GM12878 (cell line): Measurements from ENCODE around the gene SUPT6H. TPM values are rescaled to one million over a fixed set of nuclear protein-coding genes. Genes with fewer than 3 reads are reported as not detected.

Experiments used
- ATAC-seq: fragments of 200-7000 bp; cut with Tn5 transposase; 3 replicates; pipeline ENCODE4 v1.9.1; 2020; ENCODE audit warnings: mild to moderate bottlenecking, moderate library complexity
- BruUV-seq: library from RNA; stranded (reverse); fragments of 400-500 nt; replicated peaks from 2 replicates; lab custom pipeline; 2021; lab: Mats Ljungman, UMichigan
- CTCF ChIA-PET: fragments of 300-600 bp; sonication (Branson Sonifier 250); formaldehyde crosslinking; extraction: SDS; loops from one replicate; lab custom pipeline; 2021; ENCODE audit warnings: inconsistent platforms; lab: Yijun Ruan, JAX
- POLR2A ChIA-PET: fragments of 350-600 bp; formaldehyde crosslinking; extraction: SDS; loops from one replicate; lab custom pipeline; 2021; ENCODE audit warnings: inconsistent platforms; lab: Charles Lee
- RAD21 ChIA-PET: fragments of 300-600 bp; sonication (Branson Sonifier 250); formaldehyde crosslinking; loops from one replicate; lab custom pipeline; 2023; ENCODE audit warnings: antibody characterized with exemption; ENCODE audit not compliant: unreplicated experiment; lab: Charles Lee
- SMC1A ChIA-PET: fragments of 300-600 bp; sonication (Branson Sonifier 250); formaldehyde crosslinking; loops from one replicate; lab custom pipeline; 2023; ENCODE audit not compliant: unreplicated experiment, uncharacterized antibody; lab: Charles Lee
- DNase-seq: peaks from one replicate; pipeline ENCODE4 v3.0.0-alpha.2; 2011; ENCODE audit warnings: low read depth, low spot score
- FAIRE-seq: peaks from 3 replicates; lab custom pipeline; 2011; peaks lifted over from hg19 to GRCh38; lab: Jason Lieb, UNC
- H2AFZ ChIP-seq: 2 replicates; pipeline ENCODE4 v1.6.0; 2011; ENCODE audit warnings: low read depth, low read length, control low read depth; ENCODE audit not compliant: control insufficient read depth
- H3K27ac ChIP-seq: 2 replicates; pipeline ENCODE4 v1.5.1; 2011; ENCODE audit warnings: control low read depth; ENCODE audit not compliant: control insufficient read depth, insufficient read depth
- H3K27me3 ChIP-seq, 2 experiments: replicated peaks in 1 of 2; 2 replicates each; pipeline versions ENCODE4 v1.6.0 to v1.6.1; 2011; ENCODE audit warnings: low read length in 1 of 2; ENCODE audit not compliant: control insufficient read depth in 2 of 2, insufficient read depth in 2 of 2
- H3K36me3 ChIP-seq, 2 experiments: 2 replicates each; pipeline ENCODE4 v1.5.1; 2011; ENCODE audit warnings: low read length in 1 of 2; ENCODE audit not compliant: control insufficient read depth in 2 of 2, insufficient read depth in 2 of 2
- H3K4me1 ChIP-seq: 2 replicates; pipeline ENCODE4 v1.6.1; 2011; ENCODE audit warnings: mild to moderate bottlenecking, low read length, moderate library complexity, mixed read lengths; ENCODE audit not compliant: control insufficient read depth, insufficient read depth
- H3K4me2 ChIP-seq: 2 replicates; pipeline ENCODE4 v1.6.0; 2011; ENCODE audit warnings: control low read depth; ENCODE audit not compliant: control insufficient read depth, insufficient read depth
- H3K4me3 ChIP-seq: fragments of 200-600 bp; sonication (generic); 2 replicates; pipeline ENCODE4 v1.5.1; 2016
- H3K79me2 ChIP-seq: 2 replicates; pipeline ENCODE4 v1.6.0; 2011; ENCODE audit warnings: low read length; ENCODE audit not compliant: control insufficient read depth, insufficient read depth
- H3K9ac ChIP-seq: 2 replicates; pipeline ENCODE4 v1.8.0; 2011; ENCODE audit warnings: low read length, control low read depth, mixed read lengths; ENCODE audit not compliant: control insufficient read depth, insufficient read depth
- H3K9me3 ChIP-seq: replicated peaks from 3 replicates; pipeline ENCODE4 v1.5.1; 2011; ENCODE audit warnings: mild to moderate bottlenecking, low read length; ENCODE audit not compliant: control insufficient read depth, insufficient read depth
- H4K20me1 ChIP-seq: 2 replicates; pipeline ENCODE4 v1.6.0; 2011; ENCODE audit not compliant: control insufficient read depth, insufficient read depth
- NFYA ChIP-seq: IDR thresholded peaks from 2 replicates; pipeline ENCODE4 v1.6.1; 2011; ENCODE audit warnings: low read depth, mild to moderate bottlenecking, low read length, improper control_type of control experiment, borderline replicate concordance
- POLR2A ChIP-seq: IDR thresholded peaks from 2 replicates; pipeline ENCODE4 v1.6.1; 2011; ENCODE audit warnings: low read depth, mild to moderate bottlenecking, low read length
- SIN3A ChIP-seq: IDR thresholded peaks from 2 replicates; pipeline ENCODE4 v1.6.1; 2012; ENCODE audit warnings: low read depth, low read length, improper control_type of control experiment
- WGBS: methylation state at CpG from one replicate; pipeline ENCODE4 v1.1.6; 2016; ENCODE audit warnings: low lambda C conversion rate; ENCODE audit not compliant: insufficient replicate concordance, insufficient coverage; ENCODE audit errors: missing lambda C conversion rate; 5-methylcytosine and 5-hydroxymethylcytosine counted together
- in situ Hi-C: fragments of 300-500 bp; cut with MboI; formaldehyde crosslinking; loops from 9 replicates; pipeline ENCODE4 v1.14.3; 2018; ENCODE audit warnings: mixed read lengths
- intact Hi-C: fragments of 100-400 bp; cut with micrococcal nuclease; formaldehyde crosslinking; loops from one replicate; pipeline ENCODE4 v1.14.2; 2022; ENCODE audit not compliant: unreplicated experiment
- polyA plus RNA-seq, 11 experiments: library from polyadenylated mRNA; depleted of rRNA in 4 of 11; unstranded in 6 of 11; stranded (reverse) in 5 of 11; fragments of >200 nt; fragmentation: Nextera tagmentation in 4 of 11; fragmentation: Illumina TruSeq in 1 of 11; extraction: Ambion mirVana in 4 of 11; extraction: Trizol in 1 of 11; gene quantifications; 1 replicate in 1 of 11; 2 replicates in 10 of 11; pipeline versions ENCODE4 v1.2.1 to v1.2.3, GENCODE V29; 2011 to 2016; ENCODE audit warnings: inconsistent platforms in 2 of 11, missing spikeins in 2 of 11, low read depth in 1 of 11
- total RNA-seq, 4 experiments: library from RNA; depleted of rRNA in 3 of 4; stranded (reverse); fragments of >200 nt in 3 of 4; fragmentation: Illumina TruSeq in 1 of 4; extraction: Trizol in 1 of 4; gene quantifications; 2 replicates each; pipeline versions ENCODE4 v1.2.1 to v1.2.3, GENCODE V29; 2013 to 2021

The SUPT6H gene
- total and polyA plus RNA-seq, 10 of the 15 experiments (the other 5 are each of a cell fraction or from before 2014, with no cell fraction given) = 1.7 to 58.8 (median 37.7) TPM

DNA sequence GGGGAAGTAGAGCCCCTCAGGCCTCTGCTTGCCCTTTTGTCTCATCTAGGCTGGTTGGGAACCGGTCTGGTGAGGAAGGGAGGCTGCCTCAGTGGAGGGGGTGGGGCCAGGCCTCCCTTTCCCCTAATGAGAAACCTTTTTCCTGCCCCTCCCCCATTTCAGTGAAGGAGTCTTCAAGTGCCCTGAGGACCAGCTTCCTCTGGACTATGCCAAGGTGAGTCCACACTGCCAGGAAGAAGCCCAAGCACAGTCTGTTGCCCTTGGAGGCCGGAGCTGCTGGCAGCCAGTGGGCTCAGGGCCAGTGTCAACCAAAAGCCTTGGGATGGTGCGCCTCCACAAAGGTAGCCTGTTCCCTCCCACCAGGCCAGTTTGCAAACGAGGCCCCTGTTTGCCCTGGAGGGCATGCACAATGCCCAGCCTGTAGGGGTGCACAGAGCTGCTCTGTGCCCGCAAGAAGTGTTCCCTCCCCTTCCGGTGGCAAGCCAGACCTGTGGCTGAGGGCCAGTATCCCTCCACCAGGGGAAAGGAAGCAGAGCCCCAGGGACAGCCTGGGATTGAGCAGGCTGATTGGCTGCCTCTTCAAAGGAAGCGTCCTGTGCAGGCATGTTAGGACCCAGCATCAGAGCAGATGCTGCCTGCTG, 85.2 kb downstream of the SUPT6H start:
- BruUV-seq = no TSS peak
- H3K4me2 ChIP-seq = peak overlapping the region; percentile 85
- peaks cover 19% of the 10 kb centered on the region for H4K20me1 ChIP-seq
- H3K79me2 ChIP-seq = peaks cover 76% of the 10 kb centered on the region
- peak overlapping the region; percentile 92; the same call in 1 of the 2 replicates for H3K4me3 ChIP-seq
- TF ChIP-seq SIN3A (0 out of 2 replicates have a peak, but pooled peaks have one; percentile 3), POLR2A (peak; percentile 33; the same call in 1 of the 2 replicates), NFYA (no peak)
- intact Hi-C loops = no loop called here
- in situ Hi-C loops = loop anchor here (25.0 kb wide), 1 partner anchor 1285 kb away; the partner anchor contains the start of gene KSR1
- ATAC-seq (no peak), DNase-seq (no peak), FAIRE-seq (no peak)
- H3K4me1 ChIP-seq = peaks cover 39% of the 10 kb centered on the region
- WGBS = 52% methylated on average over 7 of the region's 7 CpGs
- H2AFZ ChIP-seq = no peak overlapping the region
- CTCF ChIA-PET = interaction anchor here (0.8 to 10.0 kb wide), 3 partner anchors 17 to 207 kb away, joined by 3 to 394 read pairs (median 32); partner anchors contain the start of genes NEK8, RPL23A and TLCD1
- SMC1A ChIA-PET = interaction anchor here (7.8 to 17.8 kb wide), 2 partner anchors 17 to 18 kb away, joined by 46 to 326 read pairs; partner anchors contain the start of genes NEK8 and TLCD1
- no peaks in the 10 kb centered on the region for H3K27me3 ChIP-seq
- no peaks in the 10 kb centered on the region for H3K9me3 ChIP-seq
- RAD21 ChIA-PET = interaction anchor here (1.5 to 17.4 kb wide), 3 partner anchors 21 to 100 kb away, joined by 3 to 375 read pairs (median 5); partner anchors contain the start of genes NEK8 and TLCD1
- peak overlapping the region; percentile 95; the same call in 1 of the 2 replicates for H3K27ac ChIP-seq
- peaks cover 30 to 32% of the 10 kb centered on the region in 2 experiments for H3K36me3 ChIP-seq
- peak overlapping the region; percentile 98; the same call in 1 of the 2 replicates for H3K9ac ChIP-seq
- POLR2A ChIA-PET = interaction anchor here (1.2 to 15.2 kb wide), 3 partner anchors 16 to 95 kb away, joined by 3 to 485 read pairs (median 9); partner anchors contain the start of genes FAM222B, NEK8, RPL23A and TLCD1
